Lower lobe of right lung (tissue), 2 donors: ENCODE results near the gene NUMB. TPM values are rescaled to one million over a fixed set of nuclear protein-coding genes. Genes with fewer than 3 reads are reported as not detected.
A peak's percentile ranks its signal among the peaks of the same experiment; 100 is the strongest.

ENCODE experiments used
- ATAC-seq, 2 donors: fragments of 200-7000 bp; cut with Tn5 transposase; one replicate each; pipeline ENCODE4 v1.9.1; 2020 to 2022; ENCODE audit warnings: mild to moderate bottlenecking in 2 of 2, moderate library complexity in 2 of 2
- DNase-seq: peaks from one replicate; pipeline ENCODE4 v3.0.0-alpha.2; 2020
- H3K27ac ChIP-seq: fragments of 200-600 bp; one replicate; pipeline ENCODE4 v1.8.0; 2022
- H3K27me3 ChIP-seq: fragments of 200-600 bp; one replicate; pipeline ENCODE4 v1.8.0; 2022; ENCODE audit warnings: low read depth
- H3K36me3 ChIP-seq: fragments of 200-600 bp; one replicate; pipeline ENCODE4 v1.8.0; 2022; ENCODE audit warnings: mild to moderate bottlenecking
- H3K4me1 ChIP-seq: fragments of 200-600 bp; one replicate; pipeline ENCODE4 v1.8.0; 2022
- H3K4me3 ChIP-seq: fragments of 200-600 bp; one replicate; pipeline ENCODE4 v1.8.0; 2022; ENCODE audit warnings: mild to moderate bottlenecking
- H3K9me3 ChIP-seq: fragments of 200-600 bp; one replicate; pipeline ENCODE4 v1.8.0; 2022
- intact Hi-C: fragments of 100-400 bp; cut with DNase I; formaldehyde crosslinking; loops from one replicate; pipeline ENCODE4 v1.11.0; 2022
- total RNA-seq: library from RNA; stranded (reverse); fragmentation: NEBNext Ultra II Directional; extraction: Animal tissue kit (Norgen Biotek cat#: 25700); gene quantifications from one replicate; pipeline ENCODE4 v1.2.1, GENCODE V29; 2021
- TF ChIP-seq, protein P1 (sequence below): fragments of 200-600 bp; IDR thresholded peaks from one replicate; pipeline ENCODE4 v1.8.0; 2022; ENCODE audit warnings: antibody characterized with exemption, mild to moderate bottlenecking
- donor health status: DM: no; HTN: yes; CAD: no; lungs with severe emphysema.

The NUMB gene
- total RNA-seq, 1 donor from 2014 or later, result 126 TPM

DNA sequence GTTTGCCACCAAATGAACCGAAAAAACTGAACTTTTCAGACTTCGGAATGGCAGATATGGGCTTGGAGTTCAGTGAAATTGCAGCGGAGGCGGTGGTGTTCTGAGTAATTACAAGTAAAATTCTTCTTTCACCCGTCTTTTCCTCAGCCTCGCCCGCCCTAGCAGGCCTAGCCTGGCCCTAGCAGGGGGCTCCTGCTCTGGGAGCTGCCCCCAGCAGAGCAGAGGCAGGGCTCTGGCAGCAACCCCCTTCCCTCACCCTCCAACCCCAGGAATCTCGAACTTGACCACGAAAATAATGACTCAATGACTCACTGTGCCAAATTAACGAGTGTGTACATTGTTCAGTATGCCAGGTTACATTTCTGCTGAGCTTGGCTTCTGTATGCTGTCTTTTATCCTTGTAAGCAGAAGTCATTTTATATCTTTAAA, 219.9 kb downstream of the NUMB start:
- Histone ChIP-seq H3K27ac (peak overlapping the region; percentile 46), H3K36me3 (no peaks in the 10 kb centered on the region), H3K27me3 (peaks cover 49% of the 10 kb centered on the region), H3K4me1 (peaks cover 48% of the 10 kb centered on the region), H3K9me3 (no peaks in the 10 kb centered on the region), H3K4me3 (peak overlapping the region; percentile 64)
- TF ChIP-seq, protein P1, sequence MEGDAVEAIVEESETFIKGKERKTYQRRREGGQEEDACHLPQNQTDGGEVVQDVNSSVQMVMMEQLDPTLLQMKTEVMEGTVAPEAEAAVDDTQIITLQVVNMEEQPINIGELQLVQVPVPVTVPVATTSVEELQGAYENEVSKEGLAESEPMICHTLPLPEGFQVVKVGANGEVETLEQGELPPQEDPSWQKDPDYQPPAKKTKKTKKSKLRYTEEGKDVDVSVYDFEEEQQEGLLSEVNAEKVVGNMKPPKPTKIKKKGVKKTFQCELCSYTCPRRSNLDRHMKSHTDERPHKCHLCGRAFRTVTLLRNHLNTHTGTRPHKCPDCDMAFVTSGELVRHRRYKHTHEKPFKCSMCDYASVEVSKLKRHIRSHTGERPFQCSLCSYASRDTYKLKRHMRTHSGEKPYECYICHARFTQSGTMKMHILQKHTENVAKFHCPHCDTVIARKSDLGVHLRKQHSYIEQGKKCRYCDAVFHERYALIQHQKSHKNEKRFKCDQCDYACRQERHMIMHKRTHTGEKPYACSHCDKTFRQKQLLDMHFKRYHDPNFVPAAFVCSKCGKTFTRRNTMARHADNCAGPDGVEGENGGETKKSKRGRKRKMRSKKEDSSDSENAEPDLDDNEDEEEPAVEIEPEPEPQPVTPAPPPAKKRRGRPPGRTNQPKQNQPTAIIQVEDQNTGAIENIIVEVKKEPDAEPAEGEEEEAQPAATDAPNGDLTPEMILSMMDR, result no peak
- DNase-seq (no peak), ATAC-seq (peak; percentile 7 to 53)
- intact Hi-C loops, result no loop called here

DNA sequence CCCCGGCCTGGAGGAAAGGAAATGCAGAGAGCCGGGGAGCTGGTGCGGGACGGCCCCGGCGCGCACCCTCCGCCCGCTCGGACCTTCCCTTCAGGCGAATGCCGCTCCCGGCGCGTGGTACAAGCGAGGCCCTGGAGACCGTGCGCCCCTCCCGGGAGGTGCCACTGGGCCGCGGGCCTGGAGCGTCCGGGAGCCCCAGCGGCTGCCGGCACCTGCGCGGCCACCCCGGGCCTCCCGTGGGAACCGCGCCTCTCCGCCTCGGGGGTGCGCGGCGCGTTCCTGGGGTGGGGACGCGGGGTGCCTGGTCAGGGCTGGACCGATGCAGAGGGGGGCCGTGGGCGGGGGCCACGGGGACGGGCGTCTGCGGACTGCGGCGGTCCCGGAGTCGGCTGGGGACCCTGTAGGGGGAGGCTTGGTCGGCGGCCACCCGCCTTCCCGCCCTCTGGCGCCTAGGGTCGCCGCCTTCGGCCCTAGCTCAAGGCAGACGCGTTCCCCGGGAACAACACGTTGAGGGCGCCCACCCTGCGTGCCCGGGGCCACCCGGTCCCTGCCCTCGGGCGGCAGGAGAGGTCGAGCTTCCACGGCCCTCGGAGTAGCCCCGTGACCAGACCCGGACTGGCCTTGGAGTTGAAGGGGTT, 220.4 kb downstream of the NUMB start:
- Histone ChIP-seq H3K27me3 (peaks cover 45% of the 10 kb centered on the region), H3K4me1 (peaks cover 48% of the 10 kb centered on the region), H3K27ac (peak overlapping the region; percentile 46), H3K4me3 (peak overlapping the region; percentile 64), H3K36me3 (no peaks in the 10 kb centered on the region), H3K9me3 (no peaks in the 10 kb centered on the region)
- intact Hi-C loops, result no loop called here
- DNase-seq (no peak), ATAC-seq (peak; percentile 48 to 63)
- TF ChIP-seq, protein P1, result no peak

DNA sequence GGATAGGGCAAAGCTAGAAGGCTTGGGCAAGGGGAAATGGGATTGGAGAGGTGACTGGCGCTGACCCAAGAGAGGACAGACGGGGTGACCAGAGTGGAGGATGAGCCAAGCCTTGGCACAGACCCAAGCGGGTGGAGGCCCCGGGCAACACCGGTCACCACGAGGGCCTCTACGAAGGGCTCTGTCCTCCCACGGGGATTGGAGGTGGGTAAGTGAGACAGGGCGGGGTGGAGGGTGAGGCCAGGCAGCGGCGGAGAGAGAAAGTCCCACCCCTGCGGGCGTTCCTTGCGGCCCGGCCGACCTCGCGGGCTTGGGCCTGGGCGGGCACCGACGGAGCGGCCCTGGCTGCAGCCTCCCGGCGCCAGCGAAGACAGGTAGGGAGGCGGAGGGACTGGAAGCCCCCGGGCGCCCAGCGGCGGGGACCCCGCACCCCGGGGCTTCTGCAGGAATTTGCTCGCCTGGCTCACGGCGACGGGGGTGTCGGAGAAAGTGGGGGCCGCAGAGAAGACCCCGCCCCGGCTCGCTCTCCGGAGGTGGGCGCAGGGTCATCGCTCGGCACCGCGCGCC, 221.0 kb downstream of the NUMB start, which contains the start of gene PAPLN:
Gene PAPLN (plus strand): TSS at position 288 of the 567 bp plus-strand sequence. CDS start 2,273 bp downstream, outside the sequence.
- Histone ChIP-seq H3K4me1 (peaks cover 52% of the 10 kb centered on the region), H3K36me3 (no peaks in the 10 kb centered on the region), H3K9me3 (no peaks in the 10 kb centered on the region), H3K27ac (peak within 1 kb of the TSS; percentile 46), H3K4me3 (peak within 1 kb of the TSS; percentile 64), H3K27me3 (peaks cover 45% of the 10 kb centered on the region)
- intact Hi-C loops, result no loop called here
- TF ChIP-seq, protein P1, result no peak
- ATAC-seq, result peak; percentile 51 to 72
- no peak for DNase-seq

DNA sequence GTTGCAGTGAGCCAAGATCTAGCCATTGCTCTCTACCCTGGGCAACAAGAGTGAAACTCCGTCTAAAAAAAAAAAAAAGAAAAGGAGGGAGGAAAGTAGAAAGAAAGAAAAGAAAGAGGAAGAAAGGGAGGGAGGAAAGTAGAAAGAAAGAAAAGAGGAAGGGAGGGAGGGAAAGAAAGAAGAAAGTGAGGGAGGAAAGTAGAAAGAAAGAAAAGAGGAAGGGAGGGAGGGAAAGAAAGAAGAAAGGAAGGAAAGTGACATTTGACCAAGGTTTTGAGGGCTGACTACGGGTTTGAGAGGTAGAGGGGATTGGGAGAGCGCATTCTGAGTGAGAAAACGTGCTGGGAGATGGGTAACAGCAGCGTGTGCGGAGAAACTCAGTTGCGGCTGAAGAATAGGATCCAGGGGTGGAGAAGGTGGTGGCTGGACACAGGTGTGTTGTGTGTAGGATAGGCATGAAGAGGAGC, 221.6 kb downstream of the NUMB start:
- intact Hi-C loops, result no loop called here
- ATAC-seq, result no peak
- TF ChIP-seq, protein P1, result no peak
- H3K27ac ChIP-seq, result no peak overlapping the region
- H3K4me1 ChIP-seq, result peaks cover 57% of the 10 kb centered on the region
- no peak for DNase-seq
- H3K36me3 ChIP-seq, result no peaks in the 10 kb centered on the region
- no peaks in the 10 kb centered on the region for H3K9me3 ChIP-seq
- peak overlapping the region; percentile 64 for H3K4me3 ChIP-seq
- peaks cover 45% of the 10 kb centered on the region for H3K27me3 ChIP-seq

DNA sequence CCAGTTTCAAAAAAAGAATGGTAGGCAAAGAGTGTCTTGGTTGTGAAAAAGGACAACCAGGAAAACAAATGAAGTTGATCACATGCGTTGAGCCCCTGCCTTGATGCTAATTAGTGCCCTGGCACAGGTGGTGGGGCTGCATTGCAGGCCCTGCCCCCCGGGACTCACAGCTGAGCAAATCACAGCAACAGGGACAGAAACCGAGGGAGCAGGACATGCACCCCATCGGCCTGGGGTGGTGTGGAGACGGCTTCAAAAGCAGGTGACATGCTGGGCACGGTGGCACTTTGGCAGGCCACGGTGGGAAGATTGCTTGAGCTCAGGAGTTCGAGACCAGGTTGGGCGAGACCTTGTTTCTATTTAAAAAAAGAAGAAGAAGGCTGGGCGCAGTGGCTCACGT, 222.2 kb downstream of the NUMB start:
- ATAC-seq (no peak), DNase-seq (no peak)
- peaks cover 45% of the 10 kb centered on the region for H3K27me3 ChIP-seq
- H3K36me3 ChIP-seq, result no peaks in the 10 kb centered on the region
- intact Hi-C loops, result no loop called here
- peaks cover 54% of the 10 kb centered on the region for H3K4me1 ChIP-seq
- no peak overlapping the region for H3K4me3 ChIP-seq
- no peaks in the 10 kb centered on the region for H3K9me3 ChIP-seq
- no peak overlapping the region for H3K27ac ChIP-seq
- TF ChIP-seq, protein P1, result no peak
